Esophagus (tissue), 2 donors: ENCODE results near the gene HSD17B8. TPM values are rescaled to one million over a fixed set of nuclear protein-coding genes. Genes with fewer than 3 reads are reported as not detected.

Experiments
- H3K27ac ChIP-seq, 2 donors: one replicate each; pipeline ENCODE4 v1.5.1; 2013; ENCODE audit warnings: low read depth in 2 of 2, mild to moderate bottlenecking in 2 of 2, inconsistent platforms in 1 of 2, low read length in 1 of 2, moderate library complexity in 1 of 2
- H3K27me3 ChIP-seq, 2 donors: one replicate each; pipeline ENCODE4 v1.6.1; 2013; ENCODE audit warnings: low read length in 2 of 2, control low read depth in 1 of 2, mild to moderate bottlenecking in 1 of 2; ENCODE audit not compliant: insufficient read depth in 2 of 2, control insufficient read depth in 1 of 2
- H3K36me3 ChIP-seq, 2 donors: one replicate each; pipeline ENCODE4 v1.6.1; 2013; ENCODE audit warnings: low read length in 1 of 2; ENCODE audit not compliant: control insufficient read depth in 2 of 2, insufficient read depth in 2 of 2
- H3K4me1 ChIP-seq, 2 donors: one replicate each; pipeline ENCODE4 v1.6.1; 2013; ENCODE audit warnings: low read length in 1 of 2; ENCODE audit not compliant: control insufficient read depth in 2 of 2, insufficient read depth in 2 of 2
- H3K4me3 ChIP-seq, 2 donors: one replicate each; pipeline ENCODE4 v1.5.1; 2013; ENCODE audit warnings: low read length in 2 of 2, mild to moderate bottlenecking in 2 of 2, low read depth in 1 of 2, moderate library complexity in 1 of 2
- H3K9me3 ChIP-seq, 2 donors: one replicate each; pipeline ENCODE4 v1.6.1; 2013; ENCODE audit warnings: mild to moderate bottlenecking in 2 of 2, low read depth in 1 of 2, low read length in 1 of 2, moderate library complexity in 1 of 2; ENCODE audit not compliant: control insufficient read depth in 2 of 2, insufficient read depth in 1 of 2
- WGBS, 2 donors: extraction: QIAGEN DNeasy Blood & Tissue Kit; methylation state at CpG; one replicate each; pipeline ENCODE4 v1.1.7; 2013; 5-methylcytosine and 5-hydroxymethylcytosine counted together
- polyA plus RNA-seq, 2 donors: library from polyadenylated mRNA; stranded (reverse); fragments of 200-250 nt; gene quantifications; one replicate each; pipeline ENCODE4 v1.2.3, GENCODE V29; 2013
- donor health status: healthy with polysubstance abuse.
- donor health status: Bipolar disorder and iron deficiency.

HSD17B8 gene
- polyA plus RNA-seq, 2 donors = 16.7 to 33.7 TPM

GRCh38 chr6:33250731-33251130 is 46.3 kb downstream of the HSD17B8 start:
- WGBS, 2 donors = 91 to 97% methylated on average over 13 of the region's 13 CpGs
- H3K4me3 ChIP-seq = no peak overlapping the region
- no peaks in the 10 kb centered on the region for H3K27me3 ChIP-seq
- H3K36me3 ChIP-seq = peaks cover 0 to 4% of the 10 kb centered on the region in 2 donors
- H3K27ac ChIP-seq = peak overlapping the region; percentile 11 to 99
- H3K9me3 ChIP-seq = no peaks in the 10 kb centered on the region
- H3K4me1 ChIP-seq = peaks cover 7 to 12% of the 10 kb centered on the region in 2 donors

- Histone ChIP-seq H3K9me3 (no peaks in the 10 kb centered on the region), H3K4me1 (peaks cover 7 to 12% of the 10 kb centered on the region in 2 donors), H3K27me3 (no peaks in the 10 kb centered on the region), H3K36me3 (peaks cover 0 to 4% of the 10 kb centered on the region in 2 donors), H3K4me3 (no peak overlapping the region), H3K27ac (no peak overlapping the region)
- 84 to 86% methylated on average over 6 of the region's 6 CpGs for WGBS, 2 donors
Measured at GRCh38 chr6:33251395-33252012, 47.0 kb downstream of the HSD17B8 start.

GRCh38 chr6:33252759-33253158 is 48.3 kb downstream of the HSD17B8 start:
- H3K4me3 ChIP-seq = no peak overlapping the region
- H3K36me3 ChIP-seq = peaks cover 0 to 4% of the 10 kb centered on the region in 2 donors
- peaks cover 7 to 12% of the 10 kb centered on the region in 2 donors for H3K4me1 ChIP-seq
- no peak overlapping the region for H3K27ac ChIP-seq
- no peaks in the 10 kb centered on the region for H3K9me3 ChIP-seq
- no peaks in the 10 kb centered on the region for H3K27me3 ChIP-seq

GRCh38 chr6:33254591-33254990 is 50.1 kb downstream of the HSD17B8 start:
- Histone ChIP-seq H3K4me1 (peaks cover 5 to 11% of the 10 kb centered on the region in 2 donors), H3K27ac (no peak overlapping the region), H3K36me3 (peaks cover 0 to 7% of the 10 kb centered on the region in 2 donors), H3K4me3 (no peak overlapping the region), H3K9me3 (no peaks in the 10 kb centered on the region), H3K27me3 (no peaks in the 10 kb centered on the region)
- 87 to 93% methylated on average over 4 of the region's 4 CpGs for WGBS, 2 donors

Other genes with a start within 250 kb of the HSD17B8 start
- 10 to 100 TPM; 86.9 to 97.6 TPM for gene BRD2, start 236.1 kb upstream of the HSD17B8 start, polyA plus RNA-seq
- 1 to 10 TPM in 1 of 2 donors, under 1 TPM in 1; 0.49 to 1.5 TPM for gene HLA-DOA, start 195.1 kb upstream of the HSD17B8 start, polyA plus RNA-seq
- gene HLA-DPA1, start 131.0 kb upstream of the HSD17B8 start, polyA plus RNA-seq = 10 to 100 TPM in 1 of 2 donors, 1 to 10 TPM in 1; 7.8 to 27.2 TPM
- 10 to 100 TPM in 1 of 2 donors, 1 to 10 TPM in 1; 8.7 to 39.1 TPM for gene HLA-DPB1, start 128.7 kb upstream of the HSD17B8 start, polyA plus RNA-seq
- 1 to 10 TPM in 1 of 2 donors, under 1 TPM in 1; 0.38 to 1.3 TPM for gene COL11A2, start 12.2 kb upstream of the HSD17B8 start, polyA plus RNA-seq
- 10 to 100 TPM; 24.4 to 30.0 TPM for gene RXRB, start 4.0 kb upstream of the HSD17B8 start, polyA plus RNA-seq
- 10 to 100 TPM; 22.8 to 57.3 TPM for gene SLC39A7, start 3.8 kb upstream of the HSD17B8 start, polyA plus RNA-seq
- gene RING1, start 3.8 kb downstream of the HSD17B8 start, polyA plus RNA-seq = 10 to 100 TPM; 26.7 to 32.4 TPM
- 10 to 100 TPM; 44.9 to 48.9 TPM for gene VPS52, start 67.2 kb downstream of the HSD17B8 start, polyA plus RNA-seq
- 1,000 to 10,000 TPM; 7,154 to 7,464 TPM for gene RPS18, start 67.4 kb downstream of the HSD17B8 start, polyA plus RNA-seq
- 10 to 100 TPM; 21.1 to 27.2 TPM for gene B3GALT4, start 72.5 kb downstream of the HSD17B8 start, polyA plus RNA-seq
- 10 to 100 TPM; 38.6 to 44.5 TPM for gene WDR46, start 84.6 kb downstream of the HSD17B8 start, polyA plus RNA-seq
- 100 to 1,000 TPM; 127 to 293 TPM for gene PFDN6, start 84.9 kb downstream of the HSD17B8 start, polyA plus RNA-seq
- 100 to 1,000 TPM in 1 of 2 donors, 10 to 100 TPM in 1; 58.7 to 134 TPM for gene RGL2, start 94.3 kb downstream of the HSD17B8 start, polyA plus RNA-seq
- 10 to 100 TPM; 20.1 to 39.8 TPM for gene TAPBP, start 109.4 kb downstream of the HSD17B8 start, polyA plus RNA-seq
- 10 to 100 TPM; 10.2 to 11.6 TPM for gene ZBTB22, start 113.1 kb downstream of the HSD17B8 start, polyA plus RNA-seq
- gene DAXX, start 118.3 kb downstream of the HSD17B8 start, polyA plus RNA-seq = 10 to 100 TPM; 27.8 to 28.7 TPM
- gene KIFC1, start 187.2 kb downstream of the HSD17B8 start, polyA plus RNA-seq = 10 to 100 TPM; 12.5 to 15.0 TPM
- gene PHF1, start 206.4 kb downstream of the HSD17B8 start, polyA plus RNA-seq = 10 to 100 TPM; 27.3 to 46.0 TPM
- 100 to 1,000 TPM in 1 of 2 donors, 10 to 100 TPM in 1; 80.2 to 119 TPM for gene CUTA, start 213.5 kb downstream of the HSD17B8 start, polyA plus RNA-seq
- gene SYNGAP1, start 215.4 kb downstream of the HSD17B8 start, polyA plus RNA-seq = 10 to 100 TPM in 1 of 2 donors, 1 to 10 TPM in 1; 4.1 to 18.2 TPM
- gene ZBTB9, start 249.9 kb downstream of the HSD17B8 start, polyA plus RNA-seq = 1 to 10 TPM; 3.6 to 3.9 TPM